Stimulated activated naive B cell treated with anti-CD40 and anti-IgM and Interleukin-4, amounts not matched to agents 10 μg/mL and 1 μg/mL and 100 μg/mL, for 72 hours (primary cell): ENCODE results near the gene CNKSR3.

Source experiments
- ATAC-seq, 2 donors: fragments of 150-1000 bp; cut with Tn5 transposase; replicated peaks; 2 replicates each; pipeline ENCODE4 v1.10.0; 2021; ENCODE audit warnings: moderate library complexity in 1 of 2
- DNase-seq: peaks from one replicate; pipeline ENCODE4 v3.0.0; 2021
- H3K27ac Mint-ChIP-seq: one replicate; pipeline ENCODE4 v1.8.0; 2022; ENCODE audit warnings: mild to moderate bottlenecking, mixed read lengths
- H3K27me3 Mint-ChIP-seq, 2 donors: one replicate each; pipeline ENCODE4 v1.8.0; 2022; ENCODE audit warnings: mixed read lengths in 2 of 2
- H3K36me3 Mint-ChIP-seq, 2 donors: one replicate each; pipeline ENCODE4 v1.8.0; 2022; ENCODE audit warnings: mixed read lengths in 2 of 2, mild to moderate bottlenecking in 1 of 2
- H3K4me1 Mint-ChIP-seq, 2 donors: one replicate each; pipeline ENCODE4 v1.8.0; 2022; ENCODE audit warnings: mixed read lengths in 2 of 2, mild to moderate bottlenecking in 1 of 2
- H3K4me3 Mint-ChIP-seq, 2 donors: one replicate each; pipeline ENCODE4 v1.8.0; 2022; ENCODE audit warnings: mild to moderate bottlenecking in 2 of 2, mixed read lengths in 2 of 2, moderate library complexity in 1 of 2
- H3K9me3 Mint-ChIP-seq, 2 donors: one replicate each; pipeline ENCODE4 v1.8.0; 2022; ENCODE audit warnings: mixed read lengths in 2 of 2, mild to moderate bottlenecking in 1 of 2

CNKSR3 gene

GRCh38 chr6:154381548-154381947, 128.9 kb downstream of the CNKSR3 start:
- H3K27me3 Mint-ChIP-seq: peaks cover 4 to 11% of the 10 kb centered on the region in 2 donors

GRCh38 chr6:154380741-154381140, 129.7 kb downstream of the CNKSR3 start:
- Mint-ChIP-seq H3K27me3 (peaks cover 4 to 7% of the 10 kb centered on the region in 2 donors), H3K9me3 (peaks cover 2 to 4% of the 10 kb centered on the region in 2 donors), H3K4me1 (peaks cover 0 to 6% of the 10 kb centered on the region in 2 donors), H3K36me3 (no peaks in the 10 kb centered on the region), H3K4me3 (no peak overlapping the region), H3K27ac (no peak overlapping the region)
- DNase-seq (no peak), ATAC-seq (no peak)

More at GRCh38 chr6:154381548-154381947, 128.9 kb downstream of the CNKSR3 start:
- Mint-ChIP-seq H3K36me3 (no peaks in the 10 kb centered on the region), H3K4me3 (no peak overlapping the region), H3K4me1 (peaks cover 0 to 6% of the 10 kb centered on the region in 2 donors), H3K27ac (no peak overlapping the region), H3K9me3 (peaks cover 2 to 4% of the 10 kb centered on the region in 2 donors)
- ATAC-seq: no peak
- DNase-seq: no peak

- DNase-seq: no peak
- peaks cover 0 to 4% of the 10 kb centered on the region in 2 donors for H3K27me3 Mint-ChIP-seq
Observed at GRCh38 chr6:154379585-154379984, 130.9 kb downstream of the CNKSR3 start.

GRCh38 chr6:154378518-154378917, 132.0 kb downstream of the CNKSR3 start:
- ATAC-seq (no peak), DNase-seq (no peak)
- no peak overlapping the region for H3K27ac Mint-ChIP-seq
- no peak overlapping the region for H3K4me3 Mint-ChIP-seq
- peaks cover 0 to 6% of the 10 kb centered on the region in 2 donors for H3K4me1 Mint-ChIP-seq
- H3K27me3 Mint-ChIP-seq: peaks cover 0 to 4% of the 10 kb centered on the region in 2 donors
- H3K9me3 Mint-ChIP-seq: peaks cover 2 to 4% of the 10 kb centered on the region in 2 donors
- H3K36me3 Mint-ChIP-seq: no peaks in the 10 kb centered on the region

More at GRCh38 chr6:154379585-154379984, 130.9 kb downstream of the CNKSR3 start:
- no peak overlapping the region for H3K27ac Mint-ChIP-seq
- H3K4me3 Mint-ChIP-seq: no peak overlapping the region
- no peak for ATAC-seq
- H3K4me1 Mint-ChIP-seq: peaks cover 0 to 6% of the 10 kb centered on the region in 2 donors
- H3K9me3 Mint-ChIP-seq: peaks cover 2 to 4% of the 10 kb centered on the region in 2 donors
- H3K36me3 Mint-ChIP-seq: no peaks in the 10 kb centered on the region

GRCh38 chr6:154377726-154378125, 132.8 kb downstream of the CNKSR3 start:
- H3K27me3 Mint-ChIP-seq: peaks cover 0 to 4% of the 10 kb centered on the region in 2 donors
- no peak overlapping the region for H3K4me3 Mint-ChIP-seq
- H3K36me3 Mint-ChIP-seq: no peaks in the 10 kb centered on the region
- DNase-seq (no peak), ATAC-seq (no peak)
- peaks cover 0 to 1% of the 10 kb centered on the region in 2 donors for H3K9me3 Mint-ChIP-seq
- H3K27ac Mint-ChIP-seq: no peak overlapping the region
- H3K4me1 Mint-ChIP-seq: peaks cover 0 to 6% of the 10 kb centered on the region in 2 donors

- no peak for DNase-seq
- Mint-ChIP-seq H3K36me3 (no peaks in the 10 kb centered on the region), H3K27me3 (peaks cover 3 to 4% of the 10 kb centered on the region in 2 donors), H3K27ac (no peak overlapping the region), H3K4me3 (no peak overlapping the region), H3K9me3 (no peaks in the 10 kb centered on the region), H3K4me1 (peaks cover 0 to 10% of the 10 kb centered on the region in 2 donors)
- ATAC-seq: no peak
Observed at GRCh38 chr6:154373971-154374370, 136.5 kb downstream of the CNKSR3 start.

GRCh38 chr6:154371281-154371680, 139.2 kb downstream of the CNKSR3 start:
- H3K27me3 Mint-ChIP-seq: peaks cover 0 to 3% of the 10 kb centered on the region in 2 donors
- H3K9me3 Mint-ChIP-seq: no peaks in the 10 kb centered on the region
- peaks cover 0 to 10% of the 10 kb centered on the region in 2 donors for H3K4me1 Mint-ChIP-seq

GRCh38 chr6:154370545-154370944, 139.9 kb downstream of the CNKSR3 start:
- DNase-seq (no peak), ATAC-seq (peak in 1 of 2 donors; percentile 49)
- Mint-ChIP-seq H3K36me3 (no peaks in the 10 kb centered on the region), H3K9me3 (no peaks in the 10 kb centered on the region), H3K27me3 (peaks cover 0 to 3% of the 10 kb centered on the region in 2 donors), H3K4me1 (peaks cover 0 to 10% of the 10 kb centered on the region in 2 donors), H3K27ac (no peak overlapping the region), H3K4me3 (no peak overlapping the region)

More at GRCh38 chr6:154371281-154371680, 139.2 kb downstream of the CNKSR3 start:
- H3K27ac Mint-ChIP-seq: no peak overlapping the region
- ATAC-seq: no peak
- no peak overlapping the region for H3K4me3 Mint-ChIP-seq
- no peaks in the 10 kb centered on the region for H3K36me3 Mint-ChIP-seq
- no peak for DNase-seq

GRCh38 chr6:154367839-154368695, 142.4 kb downstream of the CNKSR3 start:
- H3K9me3 Mint-ChIP-seq: no peaks in the 10 kb centered on the region
- DNase-seq (no peak), ATAC-seq (no peak)
- no peaks in the 10 kb centered on the region for H3K36me3 Mint-ChIP-seq
- no peak overlapping the region for H3K4me3 Mint-ChIP-seq
- H3K27me3 Mint-ChIP-seq: peaks cover 0 to 8% of the 10 kb centered on the region in 2 donors
- H3K4me1 Mint-ChIP-seq: peaks cover 0 to 10% of the 10 kb centered on the region in 2 donors
- no peak overlapping the region for H3K27ac Mint-ChIP-seq

- Mint-ChIP-seq H3K27ac (no peak overlapping the region), H3K4me3 (no peak overlapping the region), H3K36me3 (no peaks in the 10 kb centered on the region), H3K27me3 (peaks cover 0 to 8% of the 10 kb centered on the region in 2 donors), H3K9me3 (no peaks in the 10 kb centered on the region), H3K4me1 (peaks cover 0 to 10% of the 10 kb centered on the region in 2 donors)
- no peak for ATAC-seq
- no peak for DNase-seq
Observed at GRCh38 chr6:154367336-154367735, 143.1 kb downstream of the CNKSR3 start.

GRCh38 chr6:154363821-154364220, 146.7 kb downstream of the CNKSR3 start:
- H3K4me3 Mint-ChIP-seq: no peak overlapping the region
- no peak for DNase-seq
- H3K9me3 Mint-ChIP-seq: no peaks in the 10 kb centered on the region
- H3K27me3 Mint-ChIP-seq: peaks cover 9 to 10% of the 10 kb centered on the region in 2 donors
- H3K27ac Mint-ChIP-seq: no peak overlapping the region
- H3K36me3 Mint-ChIP-seq: no peaks in the 10 kb centered on the region
- H3K4me1 Mint-ChIP-seq: peaks cover 3 to 9% of the 10 kb centered on the region in 2 donors
- no peak for ATAC-seq

- no peak for ATAC-seq
- H3K9me3 Mint-ChIP-seq: no peaks in the 10 kb centered on the region
- DNase-seq: no peak
- no peak overlapping the region for H3K27ac Mint-ChIP-seq
- no peaks in the 10 kb centered on the region for H3K36me3 Mint-ChIP-seq
- H3K4me3 Mint-ChIP-seq: no peak overlapping the region
- H3K4me1 Mint-ChIP-seq: peaks cover 9 to 20% of the 10 kb centered on the region in 2 donors
- H3K27me3 Mint-ChIP-seq: peaks cover 10 to 16% of the 10 kb centered on the region in 2 donors
Observed at GRCh38 chr6:154361476-154361875, 149.0 kb downstream of the CNKSR3 start.

GRCh38 chr6:154360476-154360875, 150.0 kb downstream of the CNKSR3 start:
- no peak for ATAC-seq
- peaks cover 13 to 30% of the 10 kb centered on the region in 2 donors for H3K4me1 Mint-ChIP-seq
- H3K27me3 Mint-ChIP-seq: peaks cover 10 to 16% of the 10 kb centered on the region in 2 donors
- H3K27ac Mint-ChIP-seq: no peak overlapping the region
- no peak overlapping the region for H3K4me3 Mint-ChIP-seq
- no peaks in the 10 kb centered on the region for H3K36me3 Mint-ChIP-seq
- DNase-seq: no peak
- H3K9me3 Mint-ChIP-seq: no peaks in the 10 kb centered on the region

- no peak overlapping the region for H3K4me3 Mint-ChIP-seq
- no peak overlapping the region for H3K27ac Mint-ChIP-seq
- peaks cover 16 to 36% of the 10 kb centered on the region in 2 donors for H3K4me1 Mint-ChIP-seq
- ATAC-seq: no peak
- H3K27me3 Mint-ChIP-seq: peaks cover 14 to 16% of the 10 kb centered on the region in 2 donors
- peaks cover 0 to 4% of the 10 kb centered on the region in 2 donors for H3K36me3 Mint-ChIP-seq
- H3K9me3 Mint-ChIP-seq: peaks cover under 1% of the 10 kb centered on the region in 2 donors
- DNase-seq: no peak
Observed at GRCh38 chr6:154359679-154360078, 150.8 kb downstream of the CNKSR3 start.

GRCh38 chr6:154359161-154359574, 151.3 kb downstream of the CNKSR3 start:
- Mint-ChIP-seq H3K27ac (no peak overlapping the region), H3K27me3 (peaks cover 16 to 19% of the 10 kb centered on the region in 2 donors), H3K9me3 (peaks cover 4 to 6% of the 10 kb centered on the region in 2 donors), H3K36me3 (peaks cover 1 to 8% of the 10 kb centered on the region in 2 donors), H3K4me3 (no peak overlapping the region), H3K4me1 (peaks cover 22 to 41% of the 10 kb centered on the region in 2 donors)
- DNase-seq: no peak
- no peak for ATAC-seq
